DOHH2 (cell line): ENCODE measurements around the gene DHRS13.

Experiments
- H3F3A ChIP-seq: fragments of 200-600 bp; sonication (generic), shearing (Covaris generic); 2 replicates; pipeline ENCODE4 v1.6.0; 2016; ENCODE audit warnings: antibody characterized with exemption, mild to moderate bottlenecking; ENCODE audit not compliant: control insufficient read depth, insufficient read depth
- H3K27ac ChIP-seq: fragments of 200-600 bp; sonication (generic); 2 replicates; pipeline ENCODE4 v1.5.1; 2014; ENCODE audit warnings: low read depth, mild to moderate bottlenecking, low read length, moderate library complexity
- H3K27me3 ChIP-seq: fragments of 200-600 bp; sonication (generic); 2 replicates; pipeline ENCODE4 v1.6.1; 2014; ENCODE audit warnings: mild to moderate bottlenecking, low read length, mixed read lengths; ENCODE audit not compliant: control insufficient read depth
- H3K36me3 ChIP-seq: fragments of 200-600 bp; sonication (generic); 2 replicates; pipeline ENCODE4 v1.6.1; 2014; ENCODE audit warnings: mild to moderate bottlenecking, low read length, moderate library complexity, mixed read lengths; ENCODE audit not compliant: control insufficient read depth
- H3K4me1 ChIP-seq: fragments of 200-600 bp; sonication (generic); 2 replicates; pipeline ENCODE4 v1.6.1; 2014; ENCODE audit warnings: mild to moderate bottlenecking, low read length, mixed read lengths; ENCODE audit not compliant: control insufficient read depth
- H3K4me2 ChIP-seq: fragments of 200-600 bp; sonication (generic); 2 replicates; pipeline ENCODE4 v1.6.0; 2014; ENCODE audit warnings: mild to moderate bottlenecking, low read length, moderate library complexity
- H3K4me3 ChIP-seq: fragments of 200-600 bp; sonication (generic); 2 replicates; pipeline ENCODE4 v1.5.1; 2014; ENCODE audit warnings: mild to moderate bottlenecking, low read length, mixed read lengths
- H3K79me2 ChIP-seq: fragments of 200-600 bp; sonication (generic); 2 replicates; pipeline ENCODE4 v1.6.1; 2014; ENCODE audit warnings: mild to moderate bottlenecking, low read length, mixed read lengths; ENCODE audit not compliant: control insufficient read depth
- H3K9me2 ChIP-seq: fragments of 200-600 bp; sonication (generic); replicated peaks from 2 replicates; pipeline ENCODE4 v1.6.1; 2014; ENCODE audit warnings: mild to moderate bottlenecking, low read length, mixed read lengths; ENCODE audit not compliant: control insufficient read depth
- H3K9me3 ChIP-seq: fragments of 200-600 bp; sonication (generic); 2 replicates; pipeline ENCODE4 v1.6.1; 2014; ENCODE audit warnings: antibody characterized with exemption, low read length, mixed read lengths; ENCODE audit not compliant: control insufficient read depth, insufficient read depth
- H4K20me1 ChIP-seq: fragments of 200-600 bp; sonication (generic); 2 replicates; pipeline ENCODE4 v1.6.0; 2014; ENCODE audit warnings: low read depth, mild to moderate bottlenecking, antibody characterized with exemption, low read length, moderate library complexity; ENCODE audit not compliant: control insufficient read depth, insufficient read depth
- CTCF ChIP-seq: fragments of 200-600 bp; sonication (generic); IDR thresholded peaks from one replicate; pipeline ENCODE4 v1.5.1; 2014; ENCODE audit warnings: antibody characterized with exemption, mild to moderate bottlenecking, low read depth, low read length; ENCODE audit not compliant: poor library complexity, severe bottlenecking
- EZH2phosphoT487 ChIP-seq: fragments of 200-600 bp; sonication (generic); IDR thresholded peaks from 2 replicates; pipeline ENCODE4 v1.6.1; 2017; ENCODE audit warnings: borderline replicate concordance, mild to moderate bottlenecking, antibody characterized with exemption, low read length, moderate library complexity, mixed read lengths

The DHRS13 gene

GRCh38 chr17:28941251-28941650, 38.4 kb upstream of the DHRS13 start:
- H3K4me3 ChIP-seq: no peak overlapping the region
- no peak overlapping the region for H3K4me2 ChIP-seq
- peaks cover 3% of the 10 kb centered on the region; the same call in 1 of the 2 replicates for H3F3A ChIP-seq
- TF ChIP-seq EZH2phosphoT487 (no peak), CTCF (no peak)
- H3K4me1 ChIP-seq: peaks cover 16% of the 10 kb centered on the region
- H3K79me2 ChIP-seq: peaks cover 100% of the 10 kb centered on the region
- H3K9me3 ChIP-seq: no peaks in the 10 kb centered on the region
- H3K9me2 ChIP-seq: no peaks in the 10 kb centered on the region
- H3K36me3 ChIP-seq: peaks cover 83% of the 10 kb centered on the region
- H3K27me3 ChIP-seq: no peaks in the 10 kb centered on the region
- H3K27ac ChIP-seq: no peak overlapping the region
- peaks cover 16% of the 10 kb centered on the region; the same call in 1 of the 2 replicates for H4K20me1 ChIP-seq

- Histone ChIP-seq H3F3A (peaks cover 3% of the 10 kb centered on the region; the same call in 1 of the 2 replicates), H3K4me3 (no peak overlapping the region), H3K36me3 (peaks cover 85% of the 10 kb centered on the region), H3K4me1 (peaks cover 10% of the 10 kb centered on the region), H4K20me1 (peaks cover 13% of the 10 kb centered on the region; the same call in 1 of the 2 replicates), H3K4me2 (no peak overlapping the region), H3K27me3 (no peaks in the 10 kb centered on the region), H3K79me2 (peaks cover 100% of the 10 kb centered on the region), H3K9me2 (no peaks in the 10 kb centered on the region), H3K9me3 (no peaks in the 10 kb centered on the region), H3K27ac (no peak overlapping the region)
- TF ChIP-seq EZH2phosphoT487 (no peak), CTCF (no peak)
Measured at GRCh38 chr17:28940675-28941074, 37.8 kb upstream of the DHRS13 start.

GRCh38 chr17:28940142-28940541, 37.3 kb upstream of the DHRS13 start:
- Histone ChIP-seq H3K4me3 (no peak overlapping the region), H3K9me3 (no peaks in the 10 kb centered on the region), H3K27ac (no peak overlapping the region), H3K4me2 (no peak overlapping the region), H3K4me1 (peaks cover 5% of the 10 kb centered on the region), H4K20me1 (peaks cover 13% of the 10 kb centered on the region; the same call in 1 of the 2 replicates), H3K36me3 (peaks cover 84% of the 10 kb centered on the region), H3F3A (peaks cover 3% of the 10 kb centered on the region; the same call in 1 of the 2 replicates), H3K79me2 (peaks cover 100% of the 10 kb centered on the region), H3K27me3 (no peaks in the 10 kb centered on the region), H3K9me2 (no peaks in the 10 kb centered on the region)
- TF ChIP-seq CTCF (no peak), EZH2phosphoT487 (no peak)
